HG03097 (cell line): ENCODE measurements around the gene CNN3.
"Not testable (repeated sequence)": the region's sequence is repeated elsewhere in the genome, so short reads cannot be mapped to it uniquely, and the experiment has no call there.

Experiments
- ATAC-seq: cut with Tn5 transposase; IDR thresholded peaks from one replicate; pipeline ENCODE4 v1.9.1; 2021; ENCODE audit not compliant: unreplicated experiment, low FRiP score

Gene CNN3

GRCh38 chr1:94951046-94951445 is 24.1 kb upstream of the CNN3 start:
- no peak for ATAC-seq

DNA sequence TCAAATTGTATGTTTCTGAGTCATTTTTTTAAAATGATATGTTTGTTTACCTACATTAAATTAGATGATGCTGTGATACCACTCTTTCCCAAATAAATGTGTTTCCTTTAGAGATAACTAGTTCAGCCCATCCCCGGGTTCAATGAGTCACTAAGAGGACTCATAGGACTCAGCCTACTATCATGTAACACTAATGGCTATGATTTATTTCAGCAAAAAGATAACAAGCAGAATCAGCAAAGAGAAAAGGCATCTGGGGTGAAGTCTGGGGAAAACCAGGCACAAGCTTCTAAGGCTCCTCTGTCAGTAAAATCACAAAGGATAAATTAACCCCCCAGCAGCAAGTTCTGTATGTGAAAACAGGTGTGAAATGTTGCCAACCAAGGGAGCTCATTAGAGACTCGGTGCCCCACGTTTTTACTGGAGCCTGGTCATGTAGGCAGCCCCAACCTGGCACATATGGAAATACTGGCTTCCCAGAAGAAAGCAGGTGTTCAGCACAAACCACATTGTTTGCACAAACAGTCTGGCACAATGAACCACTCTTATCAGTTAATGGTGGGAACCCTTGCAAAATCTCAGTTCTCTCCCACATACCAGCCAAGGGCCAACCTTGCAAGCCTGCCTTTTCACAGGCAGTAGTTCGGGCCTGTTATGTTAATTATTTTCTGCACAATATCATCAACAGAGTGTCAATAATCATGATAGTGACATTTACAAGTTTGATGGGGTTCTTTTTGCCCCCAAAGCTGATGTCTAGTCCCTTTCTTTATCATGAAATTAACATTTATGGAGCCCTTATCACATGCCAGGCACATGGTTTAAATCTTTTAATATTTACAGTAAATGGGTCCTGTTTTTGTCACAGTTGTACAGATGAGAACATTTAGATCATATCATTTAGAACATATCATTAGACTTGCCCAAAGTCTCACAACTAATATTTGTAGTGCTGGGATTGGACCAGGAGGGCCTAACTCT is 23.1 kb upstream of the CNN3 start:
- no peak for ATAC-seq

- ATAC-seq, result no peak
Measured at GRCh38 chr1:94947437-94947836, 20.5 kb upstream of the CNN3 start.

GRCh38 chr1:94946886-94947285 is 20.0 kb upstream of the CNN3 start:
- no peak for ATAC-seq

- no peak for ATAC-seq
Measured at GRCh38 chr1:94942171-94943128, 15.5 kb upstream of the CNN3 start.

DNA sequence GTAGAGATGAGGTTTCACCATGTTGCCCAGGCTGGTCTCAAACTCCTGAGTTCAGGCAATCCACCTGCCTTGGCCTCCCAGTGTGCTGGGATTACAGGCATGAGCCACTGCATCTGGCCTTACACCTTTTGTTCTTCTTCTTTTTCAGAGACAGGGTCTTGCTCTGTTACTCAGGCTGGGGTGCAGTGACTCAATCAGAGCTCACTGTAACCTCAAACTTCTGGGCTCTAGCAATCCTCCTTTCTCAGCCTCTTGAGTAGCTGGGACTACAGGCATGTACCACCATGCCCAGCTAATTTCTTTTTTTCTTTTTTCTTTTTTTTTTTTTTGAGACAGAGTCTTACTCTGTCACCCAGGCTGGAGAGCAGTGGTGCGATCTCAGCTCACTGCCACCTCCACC is 14.6 kb upstream of the CNN3 start:
- not testable (repeated sequence) for ATAC-seq

GRCh38 chr1:94940738-94941137 is 13.8 kb upstream of the CNN3 start:
- no peak for ATAC-seq

GRCh38 chr1:94937820-94938219 is 10.9 kb upstream of the CNN3 start:
- no peak for ATAC-seq

- no peak for ATAC-seq
Measured at GRCh38 chr1:94936861-94937620, 10.1 kb upstream of the CNN3 start.

GRCh38 chr1:94935476-94935875 is 8.6 kb upstream of the CNN3 start:
- ATAC-seq, result no peak

- ATAC-seq, result no peak
Measured at GRCh38 chr1:94935034-94935433, 8.1 kb upstream of the CNN3 start.

GRCh38 chr1:94934551-94934950 is 7.6 kb upstream of the CNN3 start:
- ATAC-seq, result no peak

DNA sequence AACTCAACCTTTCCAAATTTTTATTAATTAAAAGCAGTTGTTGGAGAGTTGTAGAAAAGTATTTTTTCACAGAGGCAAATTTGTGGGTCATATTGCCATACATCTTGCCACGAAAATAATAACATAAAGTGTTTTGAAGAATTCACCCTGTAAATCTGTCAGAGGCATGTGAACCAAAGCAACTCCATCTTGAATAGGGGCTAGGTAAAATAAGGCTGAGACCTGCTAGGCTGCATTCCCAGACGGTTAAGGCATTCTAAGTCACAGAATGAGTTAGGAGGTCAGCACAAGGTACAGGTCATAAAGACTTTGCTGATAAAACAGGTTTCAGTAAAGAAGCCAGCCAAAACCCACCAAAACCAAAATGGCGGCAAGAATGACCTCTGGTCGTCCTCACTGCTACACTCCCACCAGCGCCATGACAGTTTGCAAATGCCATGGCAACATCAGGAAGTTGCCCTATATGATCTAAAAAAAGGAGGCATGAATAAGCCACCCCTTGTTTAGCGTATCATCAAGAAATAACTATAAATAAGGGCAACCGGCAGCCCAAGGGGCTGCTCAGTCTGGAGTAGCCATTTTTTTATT is 4.4 kb upstream of the CNN3 start:
- ATAC-seq, result no peak

DNA sequence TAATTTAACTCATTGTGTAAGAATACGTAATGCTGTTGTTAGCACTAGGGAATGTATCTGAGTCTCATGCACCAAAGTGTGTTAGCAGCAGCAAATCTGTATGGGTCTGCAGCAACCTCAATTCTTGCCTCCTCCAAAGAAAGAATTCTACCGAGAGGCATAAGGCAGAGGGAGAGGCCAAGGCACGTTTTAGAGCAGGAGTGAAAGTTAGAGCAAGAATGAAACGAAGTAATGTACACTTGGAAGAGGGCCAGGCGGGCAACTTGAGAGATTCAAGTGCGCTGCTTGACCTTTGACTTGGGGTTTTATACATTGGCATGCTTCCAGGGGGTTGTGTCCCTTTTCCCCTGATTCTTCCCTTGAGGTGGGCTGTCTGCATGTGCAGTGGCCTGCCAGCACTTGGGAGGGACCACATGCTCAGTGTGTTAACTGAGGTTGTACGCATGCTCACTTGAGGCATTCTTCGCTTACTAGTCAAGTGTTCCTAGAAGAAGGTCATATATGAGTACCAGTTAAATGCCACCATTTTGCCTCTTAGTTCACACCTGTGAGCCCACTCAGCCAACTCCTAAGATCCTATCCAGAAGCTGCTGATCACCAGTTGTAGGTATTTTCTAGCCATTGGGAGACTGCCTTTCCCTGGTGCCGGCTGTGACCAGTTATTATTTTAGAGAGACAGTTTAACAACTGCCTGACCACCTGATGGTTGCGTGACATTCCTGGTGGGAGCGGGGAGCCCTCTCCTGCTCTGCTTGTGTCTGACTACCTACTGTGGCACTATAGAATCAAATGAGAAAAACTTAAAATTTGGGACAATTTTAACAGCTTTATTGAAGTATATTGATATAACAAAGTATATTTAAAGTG is 2.7 kb upstream of the CNN3 start:
- ATAC-seq, result no peak

DNA sequence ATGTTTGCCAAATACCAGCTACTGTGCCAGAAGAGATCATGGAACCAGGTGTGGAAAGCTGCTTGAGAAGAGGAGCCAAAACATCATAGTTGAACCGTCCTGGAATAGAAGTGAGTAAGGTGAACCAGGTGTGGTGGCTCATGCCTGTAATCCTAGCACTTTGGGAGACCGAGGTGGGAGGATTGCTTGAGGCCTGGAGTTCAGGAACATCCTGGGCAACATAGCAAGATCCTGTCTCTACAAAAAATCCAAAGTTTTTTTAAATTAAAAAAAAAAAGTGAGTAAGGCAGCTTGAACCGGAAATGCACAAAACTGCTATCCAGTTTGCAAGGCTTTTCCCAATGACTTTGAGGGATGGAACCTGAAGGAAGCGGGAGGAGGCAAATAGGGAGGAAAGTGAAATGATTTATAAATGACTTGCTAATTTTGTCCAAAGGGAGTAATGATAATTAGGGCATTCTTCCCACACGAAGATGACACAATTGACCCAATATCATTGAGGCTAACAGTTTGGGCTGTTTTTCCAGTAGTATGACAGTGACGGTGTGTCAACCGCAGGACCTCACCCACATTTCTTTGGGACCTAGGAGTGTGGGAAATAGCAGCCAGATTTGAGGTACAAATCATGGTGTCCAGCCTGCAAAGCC is 1.5 kb upstream of the CNN3 start:
- no peak for ATAC-seq

GRCh38 chr1:94927405-94928175 is 680 bp upstream of the CNN3 start:
- ATAC-seq, result no peak

DNA sequence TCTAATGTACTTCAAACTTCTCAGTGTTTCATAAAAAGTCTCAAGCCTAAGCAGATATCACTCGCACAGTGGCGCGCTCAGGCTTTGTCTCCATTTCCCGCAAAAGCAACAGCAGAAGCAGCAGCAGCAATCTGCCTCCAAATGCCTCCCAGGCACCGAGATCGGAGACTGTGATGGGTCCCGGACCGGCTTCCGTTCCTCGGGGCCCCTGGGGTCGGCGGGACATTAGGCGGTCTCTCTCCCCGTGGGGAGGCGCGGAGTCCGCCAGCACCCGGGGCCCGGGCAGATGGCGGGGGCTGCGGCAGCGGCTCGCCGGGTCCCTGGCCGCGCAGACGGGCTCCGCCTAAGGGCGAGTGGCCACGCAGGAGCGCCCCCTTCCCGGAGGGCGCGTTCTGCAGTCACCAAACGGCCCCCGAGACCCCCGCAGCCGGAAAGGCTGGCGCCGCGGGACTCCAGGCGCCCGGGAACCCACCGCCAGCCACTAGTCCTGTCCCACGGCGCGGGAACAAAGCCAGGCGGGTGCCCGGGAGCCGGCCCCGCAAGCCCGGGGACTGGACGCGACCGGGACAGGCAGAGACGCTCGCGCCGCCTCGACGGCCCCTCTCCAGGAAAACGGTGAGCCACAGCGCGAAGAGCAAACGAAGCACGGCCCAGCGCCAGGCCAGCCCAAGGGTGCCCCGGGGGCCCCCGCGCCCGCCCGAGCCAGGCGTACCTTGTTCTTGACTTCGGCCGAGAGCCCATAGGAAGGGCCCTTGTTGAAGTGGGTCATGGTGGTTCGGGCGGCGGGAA is 590 bp downstream of the CNN3 start:
- ATAC-seq, result peak; percentile 18
